SK-N-SH (cell line): Measurements from ENCODE around the gene MRPL44. TPM values are rescaled to one million over a fixed set of nuclear protein-coding genes. Genes with fewer than 3 reads are reported as not detected.

Experiments
- CTCF ChIA-PET: fragments of 300-600, 350-600 bp; formaldehyde crosslinking; extraction: SDS; loops from one replicate; lab custom pipeline; 2021; lab: Yijun Ruan, JAX
- POLR2A ChIA-PET: fragments of 350-600 bp; sonication (Branson Sonifier 250); formaldehyde crosslinking; extraction: SDS; loops from one replicate; lab custom pipeline; 2020; ENCODE audit warnings: antibody characterized with exemption, inconsistent platforms; lab: Yijun Ruan, JAX
- DNase-seq: peaks from one replicate; pipeline ENCODE4 v3.0.0; 2012
- H2AFZ ChIP-seq: fragments of 200-600 bp; sonication (generic); 2 replicates; pipeline ENCODE4 v1.8.1; 2016; ENCODE audit warnings: antibody characterized with exemption, mild to moderate bottlenecking, low read depth
- H3F3A ChIP-seq: fragments of 200-600 bp; sonication (generic); replicated peaks from 2 replicates; pipeline ENCODE3; 2016; ENCODE audit warnings: antibody characterized with exemption, mild to moderate bottlenecking; ENCODE audit not compliant: insufficient read depth
- H3K27ac ChIP-seq, 2 experiments: fragments of 200-500 bp in 1 of 2; fragments of 200-600 bp in 1 of 2; sonication (Bioruptor generic) in 1 of 2; sonication (generic), shearing (Covaris generic) in 1 of 2; 2 replicates each; pipeline versions ENCODE4 v1.5.1 to v1.6.1; 2014 to 2016; ENCODE audit warnings: low read depth in 2 of 2, inconsistent platforms in 1 of 2, low read length in 1 of 2, mild to moderate bottlenecking in 1 of 2, mixed read lengths in 1 of 2
- H3K27me3 ChIP-seq: fragments of 200-600 bp; sonication (generic), shearing (Covaris generic); 2 replicates; pipeline ENCODE4 v1.6.1; 2016; ENCODE audit warnings: mixed run types; ENCODE audit not compliant: insufficient read depth
- H3K36me3 ChIP-seq, 2 experiments: fragments of 200-500 bp in 1 of 2; fragments of 200-600 bp in 1 of 2; sonication (Bioruptor generic) in 1 of 2; sonication (generic) in 1 of 2; replicated peaks in 1 of 2; 2 replicates each; pipeline versions ENCODE3 to v1.5.1; 2014 to 2016; ENCODE audit warnings: low read length in 1 of 2, mild to moderate bottlenecking in 1 of 2; ENCODE audit not compliant: insufficient read depth in 2 of 2, control insufficient read depth in 1 of 2
- H3K4me1 ChIP-seq, 2 experiments: fragments of 200-500 bp in 1 of 2; fragments of 200-600 bp in 1 of 2; sonication (Bioruptor generic) in 1 of 2; sonication (generic), shearing (Covaris generic) in 1 of 2; 2 replicates each; pipeline versions ENCODE4 v1.5.1 to v1.6.1; 2014 to 2016; ENCODE audit warnings: low read depth in 1 of 2, low read length in 1 of 2, mixed run types in 1 of 2; ENCODE audit not compliant: insufficient read depth in 2 of 2, control insufficient read depth in 1 of 2
- H3K4me2 ChIP-seq: fragments of 200-600 bp; sonication (generic), shearing (Covaris generic); 2 replicates; pipeline ENCODE4 v1.6.1; 2017; ENCODE audit warnings: mixed run types
- H3K4me3 ChIP-seq, 2 experiments: fragments of 200-500 bp in 1 of 2; fragments of 200-600 bp in 1 of 2; sonication (Bioruptor generic) in 1 of 2; sonication (generic), shearing (Covaris generic) in 1 of 2; 2 replicates each; pipeline versions ENCODE4 v1.5.1 to v1.8.1; 2014 to 2016; ENCODE audit warnings: low read depth in 2 of 2, inconsistent platforms in 1 of 2, low read length in 1 of 2, mild to moderate bottlenecking in 1 of 2, mixed read lengths in 1 of 2, moderate library complexity in 1 of 2
- H3K79me2 ChIP-seq: fragments of 200-600 bp; sonication (generic); 2 replicates; pipeline ENCODE4 v1.8.1; 2017; ENCODE audit warnings: mild to moderate bottlenecking; ENCODE audit not compliant: insufficient read depth
- H3K9ac ChIP-seq: fragments of 200-600 bp; sonication (generic); 2 replicates; pipeline ENCODE4 v1.6.1; 2017; ENCODE audit warnings: mixed run types
- H3K9me2 ChIP-seq: fragments of 200-600 bp; sonication (generic); 2 replicates; pipeline ENCODE4 v1.6.1; 2017; ENCODE audit warnings: mixed run types
- H3K9me3 ChIP-seq: fragments of 200-600 bp; sonication (generic); 2 replicates; pipeline ENCODE4 v1.6.1; 2017; ENCODE audit warnings: mixed run types, mild to moderate bottlenecking, moderate library complexity
- H4K20me1 ChIP-seq: fragments of 200-600 bp; sonication (generic); 2 replicates; pipeline ENCODE4 v1.6.1; 2017; ENCODE audit warnings: mild to moderate bottlenecking, mixed run types; ENCODE audit not compliant: insufficient read depth
- ELF1 ChIP-seq: IDR thresholded peaks from 2 replicates; pipeline ENCODE4 v1.4.0; 2012
- EP300 ChIP-seq, 2 experiments: IDR thresholded peaks; 2 replicates each; pipeline versions ENCODE4 v1.4.0 to v1.6.1; 2012; ENCODE audit warnings: borderline replicate concordance in 1 of 2, low read depth in 1 of 2, low read length in 1 of 2
- FOSL2 ChIP-seq: IDR thresholded peaks from 2 replicates; pipeline ENCODE4 v1.4.0; 2012; ENCODE audit warnings: low read depth, mild to moderate bottlenecking, moderate library complexity, borderline replicate concordance
- FOXJ3 ChIP-seq: sonication (generic); formaldehyde crosslinking; IDR thresholded peaks from 2 replicates; pipeline ENCODE4 v1.5.1; 2020; ENCODE audit warnings: mild to moderate bottlenecking, missing genetic modification reagents
- GABPA ChIP-seq: IDR thresholded peaks from 2 replicates; pipeline ENCODE4 v1.4.0; 2012; ENCODE audit warnings: low read depth, mild to moderate bottlenecking
- GATA2 ChIP-seq: sonication (generic); formaldehyde crosslinking; IDR thresholded peaks from 2 replicates; pipeline ENCODE4 v1.5.0; 2020; ENCODE audit warnings: mild to moderate bottlenecking, missing genetic modification reagents
- MXI1 ChIP-seq: IDR thresholded peaks from 2 replicates; pipeline ENCODE4 v1.6.1; 2012; ENCODE audit warnings: mild to moderate bottlenecking, low read depth, low read length, improper control_type of control experiment
- POLR2AphosphoS5 ChIP-seq: IDR thresholded peaks from 2 replicates; pipeline ENCODE4 v1.6.1; 2012; ENCODE audit warnings: low read depth, low read length
- RAD21 ChIP-seq: IDR thresholded peaks from 2 replicates; pipeline ENCODE4 v1.6.1; 2012; ENCODE audit warnings: mild to moderate bottlenecking, low read length
- RFX5 ChIP-seq: IDR thresholded peaks from 2 replicates; pipeline ENCODE4 v1.6.1; 2012; ENCODE audit warnings: mild to moderate bottlenecking, improper control_type of control experiment, low read length
- RXRA ChIP-seq: IDR thresholded peaks from 2 replicates; pipeline ENCODE4 v1.4.0; 2012; ENCODE audit warnings: low read depth, mild to moderate bottlenecking, borderline replicate concordance
- SIN3A ChIP-seq: IDR thresholded peaks from 2 replicates; pipeline ENCODE4 v1.6.1; 2012; ENCODE audit warnings: low read depth, mild to moderate bottlenecking, low read length, moderate library complexity, borderline replicate concordance
- TEAD4 ChIP-seq: IDR thresholded peaks from 2 replicates; pipeline ENCODE4 v1.4.0; 2012; ENCODE audit warnings: mild to moderate bottlenecking, borderline replicate concordance; ENCODE audit not compliant: insufficient read depth
- WGBS: methylation state at CpG from one replicate; pipeline ENCODE4 v1.1.6; 2017; ENCODE audit warnings: low lambda C conversion rate; 5-methylcytosine and 5-hydroxymethylcytosine counted together
- polyA plus RNA-seq, 3 experiments: library from polyadenylated mRNA; depleted of rRNA; stranded (reverse); fragments of >200 nt; gene quantifications; 2 replicates each; pipeline ENCODE4 v1.2.3, GENCODE V29; 2012
- TF ChIP-seq, protein P1 (sequence below): IDR thresholded peaks from 2 replicates; pipeline ENCODE4 v1.4.0; 2012; ENCODE audit warnings: low read depth
- TF ChIP-seq, protein P2 (sequence below): fragments of 150-350 bp; IDR thresholded peaks from 2 replicates; pipeline ENCODE4 v1.6.1; 2017; ENCODE audit warnings: antibody characterized with exemption, low read length, low read depth, borderline replicate concordance
- TF ChIP-seq, protein P3 (sequence below): IDR thresholded peaks from 2 replicates; pipeline ENCODE4; 2012
- TF ChIP-seq, protein P4 (sequence below): fragments of 200-600 bp; sonication (generic); IDR thresholded peaks from 2 replicates; pipeline ENCODE4 v1.6.1; 2017; ENCODE audit warnings: antibody characterized with exemption, mild to moderate bottlenecking, moderate library complexity

MRPL44 gene
- polyA plus RNA-seq, 1 of the 3 experiments (the other 2 are of a cell fraction): 12.9 TPM

DNA sequence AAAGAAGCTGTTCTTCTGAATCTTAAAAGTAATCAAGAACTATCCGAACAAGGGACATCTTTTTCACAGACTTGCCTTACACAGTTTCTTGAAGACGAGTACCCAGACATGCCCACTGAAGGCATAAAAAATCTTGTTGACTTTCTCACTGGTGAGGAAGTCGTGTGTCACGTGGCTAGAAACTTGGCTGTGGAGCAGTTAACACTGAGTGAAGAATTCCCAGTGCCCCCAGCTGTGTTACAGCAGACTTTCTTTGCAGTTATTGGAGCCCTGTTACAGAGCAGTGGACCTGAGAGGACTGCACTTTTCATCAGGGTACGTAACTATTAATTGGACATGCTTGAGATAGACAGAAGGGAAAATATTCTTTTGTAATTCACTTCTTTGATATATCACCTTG lies 2.4 kb downstream of the MRPL44 start:
- no peak overlapping the region for H3K27ac ChIP-seq
- peaks cover 64% of the 10 kb centered on the region for H3K79me2 ChIP-seq
- ChIA-PET POLR2A (no interaction called here), CTCF (interaction anchor here (1.3 kb wide), 1 partner anchor 11 kb away, joined by 13 read pairs; no protein-coding TSS in a partner anchor)
- no peak for DNase-seq
- no peak overlapping the region for H3K4me3 ChIP-seq
- H4K20me1 ChIP-seq: no peaks in the 10 kb centered on the region; the same call in 1 of the 2 replicates
- no peak overlapping the region for H2AFZ ChIP-seq
- no peaks in the 10 kb centered on the region for H3K9me2 ChIP-seq
- H3K4me1 ChIP-seq: peaks cover 4 to 23% of the 10 kb centered on the region in 2 experiments; a peak in 3 of 4 replicates
- TF ChIP-seq RFX5: no peak
- TF ChIP-seq GABPA: no peak
- 84% methylated on average over 5 of the region's 5 CpGs for WGBS
- H3K9me3 ChIP-seq: no peaks in the 10 kb centered on the region
- peaks cover 36 to 37% of the 10 kb centered on the region in 2 experiments for H3K36me3 ChIP-seq
- no peak overlapping the region for H3K9ac ChIP-seq
- peak overlapping the region; percentile 71 for H3K4me2 ChIP-seq
- no peaks in the 10 kb centered on the region for H3K27me3 ChIP-seq
- peaks cover 15% of the 10 kb centered on the region for H3F3A ChIP-seq

DNA sequence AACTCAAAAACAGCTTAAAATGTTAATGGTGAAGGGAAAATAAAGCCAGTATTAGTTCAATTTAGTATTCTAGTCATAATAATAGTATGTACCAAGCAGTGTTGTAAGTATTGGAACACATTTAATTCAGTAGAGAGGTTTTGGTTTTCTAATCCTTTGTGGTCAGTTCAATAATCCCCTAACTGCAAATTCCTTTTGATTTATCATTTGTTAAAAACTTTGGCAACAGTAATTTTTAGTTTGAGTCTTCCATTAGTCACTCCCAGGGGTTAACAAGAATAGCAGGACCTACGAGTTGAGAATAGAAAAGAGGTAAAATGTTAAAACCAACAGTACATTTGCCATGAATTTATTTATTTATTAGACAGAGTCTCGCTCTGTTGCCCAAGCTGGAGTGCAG lies 10.7 kb downstream of the MRPL44 start:
- H3K27ac ChIP-seq: peak overlapping the region in 1 of 2 experiments; percentile 37; a peak in 1 of 4 replicates
- no peaks in the 10 kb centered on the region for H3K9me2 ChIP-seq
- H3K79me2 ChIP-seq: peaks cover 19% of the 10 kb centered on the region
- ChIA-PET POLR2A (no interaction called here), CTCF (interaction anchor here (0.9 to 17.0 kb wide), 9 partner anchors 10 to 1693 kb away, joined by 3 to 288 read pairs (median 4); partner anchors contain the start of gene WDFY1)
- no peaks in the 10 kb centered on the region for H3K9me3 ChIP-seq
- 73% methylated on average over 2 of the region's 2 CpGs for whole genome bisulfite sequencing
- H3K27me3 ChIP-seq: no peaks in the 10 kb centered on the region
- TF ChIP-seq FOSL2: 0 out of 2 replicates have a peak, but pooled peaks have one; percentile 9
- no peak for TF ChIP-seq RXRA
- peaks cover 40% of the 10 kb centered on the region for H3F3A ChIP-seq
- H3K4me1 ChIP-seq: peaks cover 0 to 11% of the 10 kb centered on the region in 2 experiments; a peak in 2 of 4 replicates
- DNase-seq: no peak
- H3K36me3 ChIP-seq: peaks cover 36 to 42% of the 10 kb centered on the region in 2 experiments
- H3K4me2 ChIP-seq: no peak overlapping the region
- no peak overlapping the region for H2AFZ ChIP-seq
- H3K4me3 ChIP-seq: no peak overlapping the region
- H4K20me1 ChIP-seq: no peaks in the 10 kb centered on the region
- no peak overlapping the region for H3K9ac ChIP-seq

DNA sequence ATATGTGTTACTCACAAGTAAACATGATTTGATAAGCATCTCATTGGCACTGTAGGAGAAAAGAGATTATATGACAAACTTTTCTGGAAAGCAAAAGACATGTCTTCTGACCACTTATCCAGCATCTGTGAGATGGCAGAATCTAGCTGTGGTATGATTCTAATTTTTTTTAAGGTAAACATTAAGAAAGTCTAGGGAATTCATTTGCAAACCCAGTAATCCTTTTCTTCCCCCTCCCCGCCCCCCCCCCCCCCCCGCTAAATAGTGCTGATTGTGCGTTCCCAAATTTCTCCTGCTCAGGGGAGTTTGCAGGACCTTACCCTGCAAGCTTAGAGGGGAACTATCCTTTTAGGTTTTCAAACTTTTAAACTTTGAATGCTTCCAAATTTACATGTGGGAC lies 12.1 kb downstream of the MRPL44 start:
- Histone ChIP-seq H2AFZ (no peak overlapping the region), H3K9me2 (no peaks in the 10 kb centered on the region), H3K36me3 (peaks cover 27 to 36% of the 10 kb centered on the region in 2 experiments), H3K4me1 (peaks cover 0 to 11% of the 10 kb centered on the region in 2 experiments; a peak in 2 of 4 replicates), H3K9me3 (no peaks in the 10 kb centered on the region), H3K79me2 (peaks cover 15% of the 10 kb centered on the region), H3K4me2 (no peak overlapping the region), H3K9ac (no peak overlapping the region), H3F3A (peaks cover 28% of the 10 kb centered on the region), H3K27ac (no peak overlapping the region), H3K27me3 (no peaks in the 10 kb centered on the region), H4K20me1 (no peaks in the 10 kb centered on the region), H3K4me3 (no peak overlapping the region)
- CTCF ChIA-PET: interaction anchor here (0.9 to 17.0 kb wide), 29 partner anchors 8 to 771 kb away, joined by 3 to 288 read pairs (median 7); partner anchors contain the start of genes MRPL44, SERPINE2 and WDFY1
- no peak for DNase-seq
- WGBS: 46% methylated on average over 3 of the region's 3 CpGs
- POLR2A ChIA-PET: interaction anchor here (1.4 kb wide), 1 partner anchor 8 kb away, joined by 6 read pairs; no protein-coding TSS in a partner anchor
- TF ChIP-seq, protein P1, sequence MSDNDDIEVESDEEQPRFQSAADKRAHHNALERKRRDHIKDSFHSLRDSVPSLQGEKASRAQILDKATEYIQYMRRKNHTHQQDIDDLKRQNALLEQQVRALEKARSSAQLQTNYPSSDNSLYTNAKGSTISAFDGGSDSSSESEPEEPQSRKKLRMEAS: no peak
- no peak for TF ChIP-seq TEAD4
- no peak for TF ChIP-seq POLR2AphosphoS5
- no peak for TF ChIP-seq RXRA
- TF ChIP-seq, protein P2, sequence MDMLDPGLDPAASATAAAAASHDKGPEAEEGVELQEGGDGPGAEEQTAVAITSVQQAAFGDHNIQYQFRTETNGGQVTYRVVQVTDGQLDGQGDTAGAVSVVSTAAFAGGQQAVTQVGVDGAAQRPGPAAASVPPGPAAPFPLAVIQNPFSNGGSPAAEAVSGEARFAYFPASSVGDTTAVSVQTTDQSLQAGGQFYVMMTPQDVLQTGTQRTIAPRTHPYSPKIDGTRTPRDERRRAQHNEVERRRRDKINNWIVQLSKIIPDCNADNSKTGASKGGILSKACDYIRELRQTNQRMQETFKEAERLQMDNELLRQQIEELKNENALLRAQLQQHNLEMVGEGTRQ: no peak
- TF ChIP-seq RAD21: no peak
- TF ChIP-seq ELF1: no peak
- TF ChIP-seq SIN3A: no peak
- no peak for TF ChIP-seq FOXJ3 (CRISPR knock-in tag)
- TF ChIP-seq, protein P3, sequence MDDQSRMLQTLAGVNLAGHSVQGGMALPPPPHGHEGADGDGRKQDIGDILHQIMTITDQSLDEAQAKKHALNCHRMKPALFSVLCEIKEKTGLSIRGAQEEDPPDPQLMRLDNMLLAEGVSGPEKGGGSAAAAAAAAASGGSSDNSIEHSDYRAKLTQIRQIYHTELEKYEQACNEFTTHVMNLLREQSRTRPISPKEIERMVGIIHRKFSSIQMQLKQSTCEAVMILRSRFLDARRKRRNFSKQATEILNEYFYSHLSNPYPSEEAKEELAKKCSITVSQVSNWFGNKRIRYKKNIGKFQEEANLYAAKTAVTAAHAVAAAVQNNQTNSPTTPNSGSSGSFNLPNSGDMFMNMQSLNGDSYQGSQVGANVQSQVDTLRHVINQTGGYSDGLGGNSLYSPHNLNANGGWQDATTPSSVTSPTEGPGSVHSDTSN: no peak
- no peak for TF ChIP-seq EP300 (IDR thresholded peaks at IDR 0.05; ENCODE audit: borderline replicate concordance in 1 of 2, low read depth in 1 of 2, low read length in 1 of 2)
- no peak for TF ChIP-seq GATA2 (CRISPR knock-in tag)
- TF ChIP-seq, protein P4, sequence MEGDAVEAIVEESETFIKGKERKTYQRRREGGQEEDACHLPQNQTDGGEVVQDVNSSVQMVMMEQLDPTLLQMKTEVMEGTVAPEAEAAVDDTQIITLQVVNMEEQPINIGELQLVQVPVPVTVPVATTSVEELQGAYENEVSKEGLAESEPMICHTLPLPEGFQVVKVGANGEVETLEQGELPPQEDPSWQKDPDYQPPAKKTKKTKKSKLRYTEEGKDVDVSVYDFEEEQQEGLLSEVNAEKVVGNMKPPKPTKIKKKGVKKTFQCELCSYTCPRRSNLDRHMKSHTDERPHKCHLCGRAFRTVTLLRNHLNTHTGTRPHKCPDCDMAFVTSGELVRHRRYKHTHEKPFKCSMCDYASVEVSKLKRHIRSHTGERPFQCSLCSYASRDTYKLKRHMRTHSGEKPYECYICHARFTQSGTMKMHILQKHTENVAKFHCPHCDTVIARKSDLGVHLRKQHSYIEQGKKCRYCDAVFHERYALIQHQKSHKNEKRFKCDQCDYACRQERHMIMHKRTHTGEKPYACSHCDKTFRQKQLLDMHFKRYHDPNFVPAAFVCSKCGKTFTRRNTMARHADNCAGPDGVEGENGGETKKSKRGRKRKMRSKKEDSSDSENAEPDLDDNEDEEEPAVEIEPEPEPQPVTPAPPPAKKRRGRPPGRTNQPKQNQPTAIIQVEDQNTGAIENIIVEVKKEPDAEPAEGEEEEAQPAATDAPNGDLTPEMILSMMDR: no peak
- TF ChIP-seq RFX5: no peak
- no peak for TF ChIP-seq MXI1
